Measurements from ENCODE around the gene ELL2.
"Not testable (repeated sequence)": the region's sequence is repeated elsewhere in the genome, so short reads cannot be mapped to it uniquely, and the experiment has no call there.

The ELL2 gene

DNA sequence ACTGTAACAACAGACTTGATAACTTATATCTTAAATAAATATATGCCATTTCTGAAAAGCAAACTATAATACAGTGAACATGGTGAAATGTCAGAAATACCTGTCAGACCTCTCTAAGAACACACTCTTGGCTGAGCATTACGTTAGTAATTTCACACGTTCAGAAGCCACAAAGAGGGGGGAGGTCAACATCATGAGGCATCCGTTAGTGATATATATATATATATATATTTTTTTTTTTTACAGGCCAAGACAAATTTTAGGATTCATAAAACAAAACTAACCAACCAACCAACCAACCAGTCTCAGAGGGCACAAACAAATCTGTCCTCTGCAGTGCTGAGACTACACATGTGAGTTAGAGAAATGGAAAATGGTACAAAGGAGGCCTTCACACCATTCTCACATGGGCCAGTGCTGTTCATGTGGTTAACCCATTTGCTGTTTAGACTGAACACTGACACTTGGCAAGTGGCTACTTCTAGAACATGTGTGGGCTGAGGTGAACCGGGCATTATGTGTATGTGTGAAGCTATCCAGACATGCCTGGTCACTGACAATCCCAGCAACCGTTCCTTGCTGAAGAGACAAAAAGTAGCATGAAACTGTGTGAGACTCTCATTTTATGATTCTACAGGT is 54.5 kb downstream of the ELL2 start:
- H3K27me3 Mint-ChIP-seq: no peaks in the 10 kb centered on the region
- no peak overlapping the region for H3K27ac Mint-ChIP-seq
- DNase-seq: no peak
- H3K4me1 Mint-ChIP-seq (ENCODE audit: low read depth): peaks cover 21% of the 10 kb centered on the region
- H3K36me3 Mint-ChIP-seq (ENCODE audit: low read depth): peaks cover 87% of the 10 kb centered on the region
- H3K9me3 Mint-ChIP-seq: no peaks in the 10 kb centered on the region
- no peak overlapping the region for H3K4me3 Mint-ChIP-seq

DNA sequence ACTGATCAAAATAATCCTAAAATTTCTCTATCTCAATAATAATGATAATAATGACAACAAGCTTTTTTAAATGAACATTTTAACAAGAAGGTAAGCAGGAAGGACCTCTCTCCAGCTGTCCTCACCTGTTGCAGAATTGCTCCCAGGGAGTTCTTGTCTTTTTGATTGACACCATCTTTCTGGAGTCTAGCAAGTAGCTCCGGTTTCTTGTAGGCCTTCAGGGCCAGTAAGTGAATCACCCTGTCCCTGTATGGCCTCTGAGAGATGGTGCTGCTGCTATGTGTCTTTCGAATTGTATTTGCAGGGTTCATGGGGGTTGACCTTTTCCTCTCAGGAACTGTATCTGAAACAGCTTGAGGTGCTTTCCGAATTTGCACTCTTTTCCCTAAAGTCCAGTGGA is 55.3 kb downstream of the ELL2 start:
- not testable (repeated sequence) for H3K27me3 Mint-ChIP-seq, H3K4me3 Mint-ChIP-seq, H3K27ac Mint-ChIP-seq, DNase-seq, H3K9me3 Mint-ChIP-seq
- peaks cover 25% of the 10 kb centered on the region for H3K4me1 Mint-ChIP-seq (ENCODE audit: low read depth)
- peaks cover 84% of the 10 kb centered on the region for H3K36me3 Mint-ChIP-seq (ENCODE audit: low read depth)

GRCh38 chr5:95904827-95905226 is 56.8 kb downstream of the ELL2 start:
- Mint-ChIP-seq H3K36me3 (ENCODE audit: low read depth) (peaks cover 88% of the 10 kb centered on the region), H3K27me3 (no peaks in the 10 kb centered on the region), H3K9me3 (no peaks in the 10 kb centered on the region), H3K4me3 (no peak overlapping the region), H3K4me1 (ENCODE audit: low read depth) (peaks cover 25% of the 10 kb centered on the region), H3K27ac (no peak overlapping the region)
- DNase-seq: no peak

GRCh38 chr5:95903838-95904237 is 57.8 kb downstream of the ELL2 start:
- DNase-seq: no peak
- Mint-ChIP-seq H3K27me3 (no peaks in the 10 kb centered on the region), H3K36me3 (ENCODE audit: low read depth) (peaks cover 86% of the 10 kb centered on the region), H3K4me1 (ENCODE audit: low read depth) (peaks cover 21% of the 10 kb centered on the region), H3K4me3 (no peak overlapping the region), H3K27ac (no peak overlapping the region), H3K9me3 (no peaks in the 10 kb centered on the region)

DNA sequence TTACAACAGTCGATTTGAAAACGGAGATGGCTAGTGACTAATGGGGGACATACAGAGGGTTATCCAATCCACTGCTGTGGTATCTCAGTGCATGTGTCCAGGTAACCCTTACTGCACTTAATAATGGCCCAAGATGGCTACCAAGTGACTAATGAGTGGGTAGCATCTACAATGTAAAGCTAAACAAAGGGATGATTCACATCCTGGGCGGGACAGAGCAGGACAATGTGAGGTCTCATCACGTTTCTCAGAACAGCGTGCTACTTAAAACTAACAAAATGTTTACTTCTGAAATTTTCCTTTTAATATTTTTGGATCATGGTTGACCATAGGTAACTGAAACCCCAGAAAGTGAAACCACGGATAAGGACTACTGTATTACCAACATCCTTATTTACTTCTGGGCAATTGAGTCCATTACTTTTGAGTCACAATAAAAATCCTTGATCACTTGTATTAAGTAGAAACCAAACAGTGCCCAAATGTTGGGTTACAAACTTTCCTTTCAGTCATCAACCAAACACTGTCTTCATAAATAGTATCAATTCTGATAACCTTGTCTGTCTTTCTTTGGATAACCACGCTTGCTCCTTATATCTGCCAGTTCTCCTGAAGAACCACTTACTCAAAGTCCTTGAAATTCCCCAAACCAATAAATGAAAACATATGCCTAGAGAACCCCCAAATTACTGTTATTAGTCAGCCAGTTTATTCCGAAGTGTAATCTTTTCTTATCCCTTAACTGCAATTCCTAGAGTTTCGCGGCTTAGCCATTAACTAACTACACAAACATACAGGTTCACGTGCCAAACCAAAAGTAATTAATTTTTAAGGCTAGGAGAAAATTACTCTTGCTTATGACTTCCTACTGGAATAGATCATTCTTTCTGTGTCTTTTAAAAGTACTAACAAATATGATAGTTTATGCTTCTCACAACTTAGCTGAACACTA is 59.7 kb downstream of the ELL2 start:
- H3K27me3 Mint-ChIP-seq: no peaks in the 10 kb centered on the region
- peaks cover 11% of the 10 kb centered on the region for H3K4me1 Mint-ChIP-seq (ENCODE audit: low read depth)
- H3K4me3 Mint-ChIP-seq: no peak overlapping the region
- no peaks in the 10 kb centered on the region for H3K9me3 Mint-ChIP-seq
- peak overlapping the region; percentile 45 for H3K27ac Mint-ChIP-seq
- peaks cover 90% of the 10 kb centered on the region for H3K36me3 Mint-ChIP-seq (ENCODE audit: low read depth)
- no peak for DNase-seq

DNA sequence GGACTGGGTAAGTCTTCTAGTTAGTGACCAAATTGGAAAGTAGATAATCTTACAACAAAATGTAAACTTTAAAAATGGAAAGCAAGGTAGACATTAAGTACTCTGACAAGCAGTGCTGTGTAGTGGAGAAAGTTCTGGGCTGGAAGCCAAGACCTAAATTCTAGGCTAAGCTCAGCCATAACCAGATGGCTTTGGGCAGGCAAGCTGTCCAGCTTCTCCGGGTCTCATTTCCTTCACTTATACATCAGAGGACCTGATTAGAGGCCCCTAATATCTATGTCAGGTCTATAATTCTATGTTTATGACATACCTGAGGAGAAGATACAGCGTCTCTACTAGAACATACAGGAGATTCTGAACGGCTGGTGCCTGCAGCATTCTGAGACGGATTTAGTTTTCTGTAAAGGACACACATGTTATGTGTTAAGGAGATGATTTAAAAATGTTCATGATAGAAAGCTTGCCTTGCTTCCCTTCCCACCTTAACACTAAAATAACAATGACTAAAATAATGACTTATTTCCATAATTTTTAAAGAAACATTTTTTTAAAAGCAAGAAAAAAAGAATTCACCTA is 61.2 kb downstream of the ELL2 start:
- no peaks in the 10 kb centered on the region for H3K27me3 Mint-ChIP-seq
- no peak for DNase-seq

GRCh38 chr5:95899829-95900228 is 61.8 kb downstream of the ELL2 start:
- H3K9me3 Mint-ChIP-seq: no peaks in the 10 kb centered on the region
- no peaks in the 10 kb centered on the region for H3K27me3 Mint-ChIP-seq
- DNase-seq: no peak
- peaks cover 93% of the 10 kb centered on the region for H3K36me3 Mint-ChIP-seq (ENCODE audit: low read depth)
- H3K4me3 Mint-ChIP-seq: no peak overlapping the region
- peaks cover 11% of the 10 kb centered on the region for H3K4me1 Mint-ChIP-seq (ENCODE audit: low read depth)
- H3K27ac Mint-ChIP-seq: peak overlapping the region; percentile 47

More for the DNA sequence above, 61.2 kb downstream of the ELL2 start:
- Mint-ChIP-seq H3K4me3 (no peak overlapping the region), H3K4me1 (ENCODE audit: low read depth) (peaks cover 11% of the 10 kb centered on the region), H3K27ac (peak overlapping the region; percentile 47), H3K9me3 (no peaks in the 10 kb centered on the region), H3K36me3 (ENCODE audit: low read depth) (peaks cover 93% of the 10 kb centered on the region)

DNA sequence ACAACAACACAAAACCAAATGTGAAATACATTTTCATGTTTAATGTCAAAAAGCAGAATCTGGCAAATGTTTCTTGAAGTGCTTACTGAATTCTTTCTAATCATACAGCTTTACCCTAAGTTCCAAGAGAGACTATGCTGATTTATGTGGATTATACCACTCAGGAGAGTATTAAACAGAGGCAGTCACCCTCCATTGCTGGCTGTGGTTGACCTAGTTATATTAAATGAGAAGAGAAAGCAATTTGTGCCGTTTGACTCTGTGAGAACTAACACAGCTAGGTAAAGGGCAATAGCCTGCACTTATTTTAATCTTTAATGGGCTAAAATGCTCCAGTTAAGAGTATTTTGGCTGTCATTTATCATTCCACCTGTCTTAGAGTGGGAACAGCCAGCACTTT is 62.6 kb downstream of the ELL2 start:
- Mint-ChIP-seq H3K4me3 (no peak overlapping the region), H3K27me3 (no peaks in the 10 kb centered on the region), H3K27ac (no peak overlapping the region), H3K4me1 (ENCODE audit: low read depth) (peaks cover 11% of the 10 kb centered on the region), H3K9me3 (no peaks in the 10 kb centered on the region), H3K36me3 (ENCODE audit: low read depth) (peaks cover 93% of the 10 kb centered on the region)
- DNase-seq: no peak

DNA sequence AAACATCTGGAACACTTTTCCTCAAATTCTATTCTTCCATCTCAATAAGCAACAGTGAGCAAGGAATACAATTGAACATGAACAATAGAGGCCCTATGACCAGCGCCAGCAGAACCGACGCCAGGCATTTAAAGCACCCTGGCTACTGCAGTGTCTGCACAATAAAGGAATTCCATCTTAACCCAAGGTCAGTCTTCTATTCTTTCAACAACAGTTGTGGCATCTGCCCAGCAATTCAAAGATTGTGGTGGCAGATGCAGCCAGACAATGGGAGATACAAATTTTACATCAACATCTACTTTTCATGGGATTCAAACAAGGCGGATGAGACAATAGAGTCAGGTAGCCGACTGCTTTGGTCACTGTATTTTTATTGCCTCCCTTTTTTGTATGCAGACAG is 65.9 kb downstream of the ELL2 start:
- H3K9me3 Mint-ChIP-seq: no peaks in the 10 kb centered on the region
- H3K4me3 Mint-ChIP-seq: no peak overlapping the region
- no peaks in the 10 kb centered on the region for H3K27me3 Mint-ChIP-seq
- no peaks in the 10 kb centered on the region for H3K4me1 Mint-ChIP-seq (ENCODE audit: low read depth)
- DNase-seq: no peak
- peaks cover 93% of the 10 kb centered on the region for H3K36me3 Mint-ChIP-seq (ENCODE audit: low read depth)
- no peak overlapping the region for H3K27ac Mint-ChIP-seq

- H3K4me3 Mint-ChIP-seq: no peak overlapping the region
- DNase-seq: no peak
- H3K4me1 Mint-ChIP-seq (ENCODE audit: low read depth): no peaks in the 10 kb centered on the region
- H3K27ac Mint-ChIP-seq: no peak overlapping the region
- H3K27me3 Mint-ChIP-seq: no peaks in the 10 kb centered on the region
- peaks cover 93% of the 10 kb centered on the region for H3K36me3 Mint-ChIP-seq (ENCODE audit: low read depth)
- no peaks in the 10 kb centered on the region for H3K9me3 Mint-ChIP-seq
Measured at GRCh38 chr5:95895251-95895650, 66.4 kb downstream of the ELL2 start.

DNA sequence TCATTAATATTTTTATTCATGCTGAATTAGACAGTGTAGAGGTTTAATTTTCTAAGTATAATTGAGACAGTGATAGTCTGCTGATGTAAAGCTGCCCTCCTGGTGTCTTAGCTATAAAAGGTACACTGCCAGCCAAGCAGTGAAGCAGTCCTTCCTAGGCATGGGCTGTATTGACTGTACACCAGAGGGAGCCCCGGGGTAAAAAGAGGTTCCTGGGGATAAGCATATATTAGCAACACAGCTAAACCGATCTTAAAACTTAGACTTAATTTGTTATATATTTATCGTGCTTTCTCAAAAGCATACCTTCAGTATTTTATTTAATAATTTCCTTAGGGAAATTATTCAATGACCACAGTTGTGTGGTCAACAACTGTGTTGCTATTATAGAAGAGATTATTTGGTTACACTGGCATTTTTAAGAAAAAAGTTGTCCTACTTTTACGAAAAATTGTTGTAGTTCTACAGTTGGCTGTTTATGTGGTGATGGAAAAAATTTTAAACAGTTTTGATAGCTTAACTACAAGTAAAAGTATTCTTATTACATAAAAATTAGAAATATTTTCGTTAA is 68.8 kb downstream of the ELL2 start:
- no peak for DNase-seq
- H3K36me3 Mint-ChIP-seq (ENCODE audit: low read depth): peaks cover 92% of the 10 kb centered on the region
- H3K27ac Mint-ChIP-seq: no peak overlapping the region
- H3K27me3 Mint-ChIP-seq: no peaks in the 10 kb centered on the region
- H3K4me3 Mint-ChIP-seq: no peak overlapping the region
- H3K9me3 Mint-ChIP-seq: no peaks in the 10 kb centered on the region
- H3K4me1 Mint-ChIP-seq (ENCODE audit: low read depth): peaks cover 9% of the 10 kb centered on the region

- DNase-seq: no peak
- H3K27ac Mint-ChIP-seq: peak overlapping the region; percentile 14
- H3K4me3 Mint-ChIP-seq: no peak overlapping the region
- H3K4me1 Mint-ChIP-seq (ENCODE audit: low read depth): peaks cover 9% of the 10 kb centered on the region
- peaks cover 92% of the 10 kb centered on the region for H3K36me3 Mint-ChIP-seq (ENCODE audit: low read depth)
- no peaks in the 10 kb centered on the region for H3K27me3 Mint-ChIP-seq
- no peaks in the 10 kb centered on the region for H3K9me3 Mint-ChIP-seq
Measured at GRCh38 chr5:95891499-95891898, 70.2 kb downstream of the ELL2 start.

GRCh38 chr5:95889076-95889475 is 72.6 kb downstream of the ELL2 start:
- no peak overlapping the region for H3K4me3 Mint-ChIP-seq
- peaks cover 80% of the 10 kb centered on the region for H3K36me3 Mint-ChIP-seq (ENCODE audit: low read depth)
- no peaks in the 10 kb centered on the region for H3K9me3 Mint-ChIP-seq
- peak overlapping the region; percentile 52 for H3K27ac Mint-ChIP-seq
- DNase-seq: no peak
- H3K27me3 Mint-ChIP-seq: no peaks in the 10 kb centered on the region
- H3K4me1 Mint-ChIP-seq (ENCODE audit: low read depth): peaks cover 15% of the 10 kb centered on the region

DNA sequence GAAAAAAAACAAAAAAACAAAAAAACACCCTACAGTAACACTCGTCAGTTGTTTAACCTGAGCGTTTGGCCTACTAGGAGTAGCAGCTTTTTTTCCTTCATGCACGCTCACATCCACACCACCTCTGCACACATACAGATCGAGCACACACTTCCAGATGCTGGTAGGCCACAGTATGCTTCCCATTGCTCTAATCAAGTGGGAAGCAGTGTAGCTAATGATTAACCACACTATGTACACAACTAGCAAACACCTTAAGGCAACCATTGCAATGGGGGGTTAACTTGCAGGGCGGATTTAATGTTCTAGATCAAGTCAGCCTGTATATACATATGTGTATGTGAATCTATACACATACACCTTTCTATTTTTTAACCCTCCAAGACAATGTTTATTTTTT is 73.7 kb downstream of the ELL2 start:
- no peaks in the 10 kb centered on the region for H3K27me3 Mint-ChIP-seq
- peaks cover 20% of the 10 kb centered on the region for H3K4me1 Mint-ChIP-seq (ENCODE audit: low read depth)
- no peak overlapping the region for H3K4me3 Mint-ChIP-seq
- no peaks in the 10 kb centered on the region for H3K9me3 Mint-ChIP-seq
- H3K36me3 Mint-ChIP-seq (ENCODE audit: low read depth): peaks cover 72% of the 10 kb centered on the region
- no peak for DNase-seq
- no peak overlapping the region for H3K27ac Mint-ChIP-seq

Data from activated T-cell treated with anti-CD3 and anti-CD28 coated beads, Interleukin-2, amount 50 U/mL, for 24 hours (primary cell).